GM15510 (cell line): ENCODE results near the gene SPATA20.

ENCODE experiments used
- POLR2A ChIP-seq: IDR thresholded peaks from 3 replicates; pipeline ENCODE4 v1.6.1; 2011; ENCODE audit warnings: borderline replicate concordance; ENCODE audit not compliant: insufficient read length; ENCODE audit errors: extremely low read depth

The SPATA20 gene

GRCh38 chr17:50568659-50569058, 21.7 kb downstream of the SPATA20 start:
- no peak for TF ChIP-seq POLR2A

GRCh38 chr17:50569592-50569991, 22.6 kb downstream of the SPATA20 start:
- no peak for TF ChIP-seq POLR2A

- no peak for TF ChIP-seq POLR2A
Observed at GRCh38 chr17:50570032-50570431, 23.1 kb downstream of the SPATA20 start.

GRCh38 chr17:50570528-50570927, 23.6 kb downstream of the SPATA20 start:
- no peak for TF ChIP-seq POLR2A

GRCh38 chr17:50571681-50572080, 24.7 kb downstream of the SPATA20 start:
- TF ChIP-seq POLR2A = no peak

GRCh38 chr17:50572541-50572940, 25.6 kb downstream of the SPATA20 start:
- TF ChIP-seq POLR2A = no peak

- no peak for TF ChIP-seq POLR2A
Observed at GRCh38 chr17:50573866-50574611, 27.1 kb downstream of the SPATA20 start.

GRCh38 chr17:50575581-50576210, 28.7 kb downstream of the SPATA20 start:
- no peak for TF ChIP-seq POLR2A

- no peak for TF ChIP-seq POLR2A
Observed at GRCh38 chr17:50576864-50577263, 29.9 kb downstream of the SPATA20 start.

- TF ChIP-seq POLR2A = no peak
Observed at GRCh38 chr17:50577451-50577954, 30.5 kb downstream of the SPATA20 start.

GRCh38 chr17:50578173-50578572, 31.2 kb downstream of the SPATA20 start:
- no peak for TF ChIP-seq POLR2A

- no peak for TF ChIP-seq POLR2A
Observed at GRCh38 chr17:50579399-50579798, 32.4 kb downstream of the SPATA20 start.

GRCh38 chr17:50580646-50581045, 33.7 kb downstream of the SPATA20 start:
- TF ChIP-seq POLR2A = no peak

- no peak for TF ChIP-seq POLR2A
Observed at GRCh38 chr17:50581316-50581715, 34.3 kb downstream of the SPATA20 start.

GRCh38 chr17:50582741-50583140, 35.8 kb downstream of the SPATA20 start:
- no peak for TF ChIP-seq POLR2A

- TF ChIP-seq POLR2A = no peak
Observed at GRCh38 chr17:50583641-50584040, 36.7 kb downstream of the SPATA20 start.

- TF ChIP-seq POLR2A = no peak
Observed at GRCh38 chr17:50584116-50584515, 37.1 kb downstream of the SPATA20 start.

GRCh38 chr17:50584749-50585148, 37.8 kb downstream of the SPATA20 start:
- no peak for TF ChIP-seq POLR2A
